ENCODE data around the gene TRPM3. TPM values are rescaled to one million over a fixed set of nuclear protein-coding genes. Genes with fewer than 3 reads are reported as not detected.

The TRPM3 gene
- total and polyA plus RNA-seq, 4 donors, result 0.07 to 0.89 (median 0.67) TPM

GRCh38 chr9:70566066-70566465, 555.4 kb downstream of the TRPM3 start:
- WGBS, result 91% methylated on average over 3 of the region's 3 CpGs
- H3K4me3 ChIP-seq (ENCODE audit: low read depth in 1 of 3, low read length in 3 of 3), result no peak overlapping the region
- TF ChIP-seq, protein P1, sequence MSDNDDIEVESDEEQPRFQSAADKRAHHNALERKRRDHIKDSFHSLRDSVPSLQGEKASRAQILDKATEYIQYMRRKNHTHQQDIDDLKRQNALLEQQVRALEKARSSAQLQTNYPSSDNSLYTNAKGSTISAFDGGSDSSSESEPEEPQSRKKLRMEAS (IDR thresholded peaks at IDR 0.05), result no peak
- no peak for TF ChIP-seq NR2F2 (IDR thresholded peaks at IDR 0.05)
- no peak for TF ChIP-seq ATF3 (IDR thresholded peaks at IDR 0.05)
- no peak for TF ChIP-seq CTCF (IDR thresholded peaks at IDR 0.05; ENCODE audit: low read depth, low read length, missing input control)
- TF ChIP-seq HNF4A (conservative IDR thresholded peaks at IDR 0.05), result no peak
- TF ChIP-seq SP1 (IDR thresholded peaks at IDR 0.05), result no peak
- TF ChIP-seq EGR1 (IDR thresholded peaks at IDR 0.05; ENCODE audit: low read depth in 2 of 2), result no peak
- no peak for TF ChIP-seq FOXA1 (IDR thresholded peaks at IDR 0.05)
- TF ChIP-seq, protein P2, sequence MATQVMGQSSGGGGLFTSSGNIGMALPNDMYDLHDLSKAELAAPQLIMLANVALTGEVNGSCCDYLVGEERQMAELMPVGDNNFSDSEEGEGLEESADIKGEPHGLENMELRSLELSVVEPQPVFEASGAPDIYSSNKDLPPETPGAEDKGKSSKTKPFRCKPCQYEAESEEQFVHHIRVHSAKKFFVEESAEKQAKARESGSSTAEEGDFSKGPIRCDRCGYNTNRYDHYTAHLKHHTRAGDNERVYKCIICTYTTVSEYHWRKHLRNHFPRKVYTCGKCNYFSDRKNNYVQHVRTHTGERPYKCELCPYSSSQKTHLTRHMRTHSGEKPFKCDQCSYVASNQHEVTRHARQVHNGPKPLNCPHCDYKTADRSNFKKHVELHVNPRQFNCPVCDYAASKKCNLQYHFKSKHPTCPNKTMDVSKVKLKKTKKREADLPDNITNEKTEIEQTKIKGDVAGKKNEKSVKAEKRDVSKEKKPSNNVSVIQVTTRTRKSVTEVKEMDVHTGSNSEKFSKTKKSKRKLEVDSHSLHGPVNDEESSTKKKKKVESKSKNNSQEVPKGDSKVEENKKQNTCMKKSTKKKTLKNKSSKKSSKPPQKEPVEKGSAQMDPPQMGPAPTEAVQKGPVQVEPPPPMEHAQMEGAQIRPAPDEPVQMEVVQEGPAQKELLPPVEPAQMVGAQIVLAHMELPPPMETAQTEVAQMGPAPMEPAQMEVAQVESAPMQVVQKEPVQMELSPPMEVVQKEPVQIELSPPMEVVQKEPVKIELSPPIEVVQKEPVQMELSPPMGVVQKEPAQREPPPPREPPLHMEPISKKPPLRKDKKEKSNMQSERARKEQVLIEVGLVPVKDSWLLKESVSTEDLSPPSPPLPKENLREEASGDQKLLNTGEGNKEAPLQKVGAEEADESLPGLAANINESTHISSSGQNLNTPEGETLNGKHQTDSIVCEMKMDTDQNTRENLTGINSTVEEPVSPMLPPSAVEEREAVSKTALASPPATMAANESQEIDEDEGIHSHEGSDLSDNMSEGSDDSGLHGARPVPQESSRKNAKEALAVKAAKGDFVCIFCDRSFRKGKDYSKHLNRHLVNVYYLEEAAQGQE (IDR thresholded peaks at IDR 0.05), result no peak
- no peak for TF ChIP-seq TAF1 (conservative IDR thresholded peaks at IDR 0.05)
- TF ChIP-seq YY1 (IDR thresholded peaks at IDR 0.05), result no peak
- TF ChIP-seq FOXA2 (IDR thresholded peaks at IDR 0.05), result no peak
- TF ChIP-seq GABPA (IDR thresholded peaks at IDR 0.05 in 1 of 2, conservative IDR thresholded peaks at IDR 0.05 in 1 of 2), result no peak
- TF ChIP-seq RAD21 (IDR thresholded peaks at IDR 0.05), result no peak
- no peak for TF ChIP-seq RXRA (IDR thresholded peaks at IDR 0.05)
- TF ChIP-seq HNF4G (IDR thresholded peaks at IDR 0.05), result no peak
- no peak for TF ChIP-seq JUND (IDR thresholded peaks at IDR 0.05)
- TF ChIP-seq, protein P3, sequence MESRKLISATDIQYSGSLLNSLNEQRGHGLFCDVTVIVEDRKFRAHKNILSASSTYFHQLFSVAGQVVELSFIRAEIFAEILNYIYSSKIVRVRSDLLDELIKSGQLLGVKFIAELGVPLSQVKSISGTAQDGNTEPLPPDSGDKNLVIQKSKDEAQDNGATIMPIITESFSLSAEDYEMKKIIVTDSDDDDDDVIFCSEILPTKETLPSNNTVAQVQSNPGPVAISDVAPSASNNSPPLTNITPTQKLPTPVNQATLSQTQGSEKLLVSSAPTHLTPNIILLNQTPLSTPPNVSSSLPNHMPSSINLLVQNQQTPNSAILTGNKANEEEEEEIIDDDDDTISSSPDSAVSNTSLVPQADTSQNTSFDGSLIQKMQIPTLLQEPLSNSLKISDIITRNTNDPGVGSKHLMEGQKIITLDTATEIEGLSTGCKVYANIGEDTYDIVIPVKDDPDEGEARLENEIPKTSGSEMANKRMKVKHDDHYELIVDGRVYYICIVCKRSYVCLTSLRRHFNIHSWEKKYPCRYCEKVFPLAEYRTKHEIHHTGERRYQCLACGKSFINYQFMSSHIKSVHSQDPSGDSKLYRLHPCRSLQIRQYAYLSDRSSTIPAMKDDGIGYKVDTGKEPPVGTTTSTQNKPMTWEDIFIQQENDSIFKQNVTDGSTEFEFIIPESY (IDR thresholded peaks at IDR 0.05), result no peak
- H3K27ac ChIP-seq (ENCODE audit: low read depth in 1 of 2, low read length in 2 of 2), result no peak overlapping the region
- H3K4me1 ChIP-seq (ENCODE audit: control insufficient read depth in 4 of 4, insufficient read depth in 4 of 4, low read length in 3 of 4), result peaks cover 0 to under 1% (median 0%) of the 10 kb centered on the region in 4 donors
- no peaks in the 10 kb centered on the region for H3K36me3 ChIP-seq (ENCODE audit: control insufficient read depth in 4 of 4, insufficient read depth in 3 of 4, low read depth in 1 of 4, low read length in 3 of 4)
- no peaks in the 10 kb centered on the region for H3K27me3 ChIP-seq (ENCODE audit: control insufficient read depth in 4 of 4, insufficient read depth in 4 of 4, low read length in 3 of 4)
- H3K9me3 ChIP-seq (ENCODE audit: control insufficient read depth in 4 of 4, low read length in 3 of 4), result no peaks in the 10 kb centered on the region
- DNase-seq (ENCODE audit: low spot score), result no peak
- no peak overlapping the region for H3K9ac ChIP-seq (ENCODE audit: low read depth in 1 of 2, low read length in 2 of 2)

Data from liver (tissue), 9 donors.